Stimulated activated naive CD8-positive, alpha-beta T cell treated with anti-CD3 and anti-CD28 coated beads, Interleukin-15, Interleukin-2, amounts not matched to agents 100 U/mL and 50 U/mL, for 24 hours (primary cell): Measurements from ENCODE around the gene TMEM198.

ENCODE experiments used
- ATAC-seq: fragments of 150-1000 bp; cut with Tn5 transposase; one replicate; pipeline ENCODE4 v1.10.0; 2021
- DNase-seq: peaks from one replicate; pipeline ENCODE4 v3.0.0; 2021

TMEM198 gene

DNA sequence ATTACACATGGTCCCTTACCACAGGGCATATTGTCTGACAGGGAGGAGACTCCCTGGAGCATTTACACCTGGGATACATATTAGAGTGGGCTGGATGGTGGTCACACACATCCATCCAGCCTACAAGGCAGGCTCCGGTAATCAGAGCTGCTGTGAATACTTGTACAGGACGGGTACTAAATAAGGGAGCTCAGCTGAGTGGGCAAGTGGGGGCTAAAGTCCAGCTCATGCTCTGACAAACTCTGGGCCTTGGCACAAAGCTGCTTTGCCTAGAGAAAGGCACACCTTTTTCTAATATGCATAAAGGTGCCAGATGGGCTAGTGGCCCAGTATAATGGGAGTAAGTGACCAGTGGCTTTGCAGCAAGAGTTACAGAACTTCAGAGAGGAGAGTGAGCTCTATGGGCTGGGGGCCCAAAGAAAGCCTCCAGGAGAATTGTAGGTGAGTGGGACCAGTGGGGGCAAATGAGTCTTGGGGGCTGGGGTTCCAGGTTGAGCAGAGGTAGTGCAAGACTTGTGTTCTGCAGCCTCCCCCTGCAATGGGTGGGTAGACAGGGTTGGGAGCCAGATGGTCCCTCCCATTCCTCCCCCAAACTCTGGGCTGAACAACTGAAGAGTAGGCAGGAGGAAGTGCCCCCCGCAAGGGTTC is 1.6 kb downstream of the TMEM198 start:
- DNase-seq: no peak
- no peak for ATAC-seq

DNA sequence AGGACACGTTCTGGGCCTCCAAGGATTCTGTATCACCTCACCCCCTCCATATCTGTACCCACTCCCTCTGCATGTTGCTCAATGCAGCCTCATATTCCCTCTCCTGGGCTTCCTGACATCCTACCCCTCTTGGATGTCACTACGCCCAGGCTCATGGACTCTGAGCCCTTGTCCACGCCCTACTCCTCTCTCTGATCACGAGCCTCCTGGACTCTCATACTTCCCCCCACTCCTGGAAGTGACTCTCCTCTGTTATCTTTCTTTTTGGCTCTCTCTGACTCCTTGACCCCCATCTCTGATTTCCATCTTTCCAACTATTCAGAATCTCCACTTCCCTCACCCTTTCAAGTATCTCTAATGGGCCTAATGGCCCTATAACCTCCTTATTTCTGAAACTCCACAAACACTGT is 2.1 kb downstream of the TMEM198 start:
- ATAC-seq (no peak), DNase-seq (no peak)

DNA sequence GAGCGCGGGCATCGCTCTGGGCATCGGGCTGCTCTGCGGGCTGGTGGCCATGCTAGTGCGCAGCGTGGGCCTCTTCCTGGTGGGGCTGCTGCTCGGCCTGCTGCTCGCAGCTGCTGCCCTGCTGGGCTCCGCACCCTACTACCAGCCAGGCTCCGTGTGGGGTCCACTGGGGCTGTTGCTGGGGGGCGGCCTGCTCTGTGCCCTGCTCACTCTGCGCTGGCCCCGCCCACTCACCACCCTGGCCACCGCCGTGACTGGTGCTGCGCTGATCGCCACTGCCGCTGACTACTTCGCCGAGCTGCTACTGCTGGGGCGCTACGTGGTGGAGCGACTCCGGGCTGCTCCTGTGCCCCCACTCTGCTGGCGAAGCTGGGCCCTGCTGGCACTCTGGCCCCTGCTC is 3.8 kb downstream of the TMEM198 start:
- ATAC-seq (no peak), DNase-seq (no peak)

DNA sequence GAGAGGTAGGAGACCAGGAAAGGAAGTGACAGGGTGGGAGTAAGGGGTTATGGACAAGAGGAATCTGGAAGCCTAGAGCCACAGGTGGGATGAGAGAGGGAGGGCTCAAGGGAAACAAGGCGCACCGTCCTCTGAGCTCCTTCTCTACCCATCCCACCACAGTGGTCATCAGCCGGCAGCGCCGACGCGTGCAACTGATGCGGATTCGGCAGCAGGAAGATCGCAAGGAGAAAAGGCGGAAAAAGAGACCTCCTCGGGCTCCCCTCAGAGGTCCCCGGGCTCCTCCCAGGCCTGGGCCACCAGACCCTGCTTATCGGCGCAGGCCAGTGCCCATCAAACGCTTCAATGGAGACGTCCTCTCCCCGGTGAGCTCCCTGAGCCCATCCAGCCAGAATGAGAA is 5.2 kb downstream of the TMEM198 start:
- no peak for DNase-seq
- ATAC-seq: no peak

GRCh38 chr2:219549619-219550018 is 5.8 kb downstream of the TMEM198 start:
- no peak for ATAC-seq
- no peak for DNase-seq

- no peak for ATAC-seq
- DNase-seq: peak; percentile 22
Observed at GRCh38 chr2:219551441-219552381, 7.9 kb downstream of the TMEM198 start.

DNA sequence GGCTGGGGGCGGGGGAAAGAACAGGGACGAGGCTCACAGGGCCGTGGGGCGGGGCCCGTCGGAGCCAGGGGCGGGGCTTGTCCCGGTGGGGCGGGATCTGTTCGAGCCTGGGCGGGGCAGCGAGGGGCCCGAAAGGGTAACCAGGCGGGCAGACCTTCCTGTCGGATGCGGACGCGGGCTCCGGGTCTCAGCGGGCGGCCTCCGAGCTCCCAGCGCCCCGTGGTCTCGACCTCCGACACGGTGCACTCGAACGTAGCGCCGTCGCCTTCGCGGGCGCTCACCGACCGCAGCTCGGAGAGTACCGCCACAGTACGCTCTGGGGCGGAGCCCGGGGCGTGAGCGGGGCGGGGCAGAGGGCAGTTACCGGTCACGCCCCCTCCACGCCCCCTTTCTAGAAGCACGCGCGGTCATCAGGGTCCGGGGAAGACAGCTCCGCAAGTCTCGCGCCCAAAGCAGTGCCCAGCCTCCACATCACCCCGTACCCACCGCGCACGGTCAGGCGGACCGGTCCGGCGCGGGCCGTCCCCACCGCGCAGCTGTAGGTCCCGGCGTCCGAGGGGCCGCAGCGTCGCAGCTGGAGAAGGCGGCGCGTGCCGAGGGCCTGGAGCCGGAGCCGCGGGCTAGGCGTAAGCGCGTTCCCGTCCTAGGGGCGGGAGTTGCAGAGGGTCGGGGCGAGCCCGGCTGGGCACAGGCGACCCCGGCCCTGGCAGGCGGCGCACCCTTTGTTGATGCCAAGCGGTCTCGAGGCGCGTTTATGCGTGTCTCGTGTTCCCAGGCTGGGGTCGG is 8.7 kb downstream of the TMEM198 start:
- DNase-seq: peak; percentile 87
- ATAC-seq: peak; percentile 85

DNA sequence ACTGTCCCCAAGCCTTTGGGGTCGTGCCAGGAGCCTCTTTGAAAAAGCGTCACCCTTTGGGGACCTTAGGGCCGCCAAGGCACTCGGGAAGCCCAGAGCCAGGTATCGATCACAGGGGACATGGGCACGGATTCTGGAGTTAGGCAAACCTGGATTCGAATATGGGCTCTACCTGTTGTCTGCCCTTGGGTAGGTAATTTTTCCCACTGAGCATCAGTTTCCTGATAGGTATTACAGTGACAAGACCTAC is 9.3 kb downstream of the TMEM198 start:
- ATAC-seq: no peak
- DNase-seq: no peak

GRCh38 chr2:219553463-219553963 is 9.7 kb downstream of the TMEM198 start:
- ATAC-seq: no peak

GRCh38 chr2:219554350-219554749 is 10.5 kb downstream of the TMEM198 start:
- no peak for ATAC-seq

More at GRCh38 chr2:219553463-219553963, 9.7 kb downstream of the TMEM198 start:
- DNase-seq: no peak

DNA sequence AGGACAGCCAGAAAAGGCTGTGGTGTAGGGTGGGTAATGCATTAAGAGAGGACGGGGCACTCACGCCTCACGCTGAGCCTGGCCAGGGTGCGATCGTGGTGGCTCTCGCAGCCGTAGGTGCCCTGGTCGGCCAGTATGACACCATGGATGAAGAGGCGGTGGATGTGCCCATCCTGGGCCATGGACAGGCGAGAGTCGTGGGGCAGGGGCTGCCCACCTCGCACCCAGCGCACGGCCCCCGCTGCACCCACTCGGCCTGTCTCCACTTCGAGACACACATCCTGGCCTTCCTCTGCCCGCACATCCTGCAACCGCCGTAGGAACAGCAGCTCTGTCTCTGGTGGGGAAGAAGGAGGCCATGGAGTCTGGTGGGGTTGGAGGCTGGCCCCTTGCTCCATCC is 12.1 kb downstream of the TMEM198 start:
- DNase-seq (no peak), ATAC-seq (no peak)

More at GRCh38 chr2:219554350-219554749, 10.5 kb downstream of the TMEM198 start:
- DNase-seq: no peak

GRCh38 chr2:219556413-219556812 is 12.6 kb downstream of the TMEM198 start:
- ATAC-seq (no peak), DNase-seq (no peak)

GRCh38 chr2:219557320-219557719 is 13.5 kb downstream of the TMEM198 start:
- DNase-seq: no peak
- ATAC-seq: no peak

- no peak for DNase-seq
- peak; percentile 5 for ATAC-seq
Observed at GRCh38 chr2:219557791-219558785, 14.3 kb downstream of the TMEM198 start.

GRCh38 chr2:219559156-219559915 is 15.5 kb downstream of the TMEM198 start:
- ATAC-seq (no peak), DNase-seq (no peak)

DNA sequence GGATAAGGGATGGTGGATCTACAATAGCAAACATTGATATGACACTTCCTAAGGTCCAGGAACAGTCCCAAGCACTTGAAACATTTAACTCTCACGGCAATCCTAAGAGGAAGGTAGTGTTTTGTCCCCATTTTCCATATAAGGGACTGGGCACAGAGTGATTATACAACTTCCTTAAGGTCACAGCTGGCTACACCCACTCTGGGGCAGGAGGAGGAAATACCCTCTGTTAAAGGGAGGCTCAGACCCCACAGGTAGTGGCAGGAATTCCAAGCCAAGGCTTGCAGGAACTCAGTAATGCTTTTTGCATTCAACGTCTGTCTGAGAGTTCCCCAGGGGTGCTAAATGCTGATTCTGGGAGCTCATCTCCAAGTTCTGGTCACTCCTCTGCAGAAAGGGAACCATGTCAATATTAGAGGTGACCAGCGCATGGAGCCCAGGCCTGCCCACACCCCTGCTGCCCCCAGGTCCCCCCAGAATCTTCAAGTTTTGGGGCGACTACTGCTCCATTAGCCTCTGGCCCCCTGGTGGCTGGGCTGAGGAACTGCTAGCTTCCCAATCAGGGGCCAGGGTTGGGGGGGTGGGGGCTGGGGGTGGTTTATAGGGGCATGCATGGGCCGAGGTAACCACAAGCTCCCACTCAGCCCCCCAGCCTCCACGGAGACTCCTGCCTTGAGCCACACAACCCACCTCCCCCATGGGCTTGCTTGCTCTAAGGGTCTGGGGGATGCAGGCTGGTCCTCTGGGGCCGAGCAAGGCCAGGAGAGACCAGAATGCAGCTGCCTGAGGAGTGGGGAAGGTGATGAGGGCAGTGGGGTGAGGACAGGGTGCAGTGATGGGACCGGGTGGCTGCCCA is 16.4 kb downstream of the TMEM198 start:
- ATAC-seq (no peak), DNase-seq (peak; percentile 27)

- no peak for DNase-seq
- ATAC-seq: no peak
Observed at GRCh38 chr2:219560893-219561178, 17.0 kb downstream of the TMEM198 start.

DNA sequence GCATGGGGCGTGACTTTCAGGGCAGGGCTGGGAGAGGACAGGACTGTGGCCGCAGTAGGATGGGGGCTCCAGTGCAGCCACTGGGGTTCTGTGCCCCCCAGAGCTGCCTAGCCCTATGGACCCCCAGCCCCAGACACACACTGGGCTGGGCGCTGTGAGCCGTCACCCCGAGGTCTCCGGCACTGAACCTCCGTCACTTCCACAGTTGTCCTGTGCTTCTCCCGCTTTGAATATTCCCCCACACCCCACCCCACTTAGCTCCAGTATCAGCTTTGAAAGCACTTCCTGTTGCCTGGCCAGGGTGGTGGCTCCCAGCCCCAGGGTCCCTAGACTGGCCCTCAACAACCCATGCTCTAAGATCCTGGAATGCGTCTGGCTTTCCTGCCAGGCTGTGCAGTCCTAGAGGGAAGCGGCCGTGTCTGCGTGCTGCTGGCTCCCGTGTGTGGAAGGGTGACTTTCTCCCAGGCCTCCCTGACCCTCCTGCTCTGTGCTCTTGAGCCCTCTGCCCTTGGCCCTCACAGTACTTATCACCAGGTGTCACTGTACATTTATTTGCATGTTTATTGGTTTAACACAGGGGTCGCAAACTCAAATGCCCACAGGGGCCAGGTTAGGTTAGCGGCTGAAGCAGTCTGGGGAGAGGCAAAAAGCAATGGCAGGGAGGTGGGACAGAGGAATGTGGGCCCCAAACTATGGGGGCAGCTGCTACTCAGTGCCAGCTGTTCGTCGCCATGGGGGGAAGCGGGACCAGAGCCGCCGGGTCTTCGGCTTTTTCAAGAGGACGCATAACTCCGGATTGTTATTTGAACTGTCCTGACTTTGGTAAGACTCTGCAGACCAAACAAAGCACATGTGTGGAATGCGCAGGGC is 17.6 kb downstream of the TMEM198 start:
- ATAC-seq (no peak), DNase-seq (no peak)
